ENCODE measurements around the gene ACOX1. TPM values are rescaled to one million over a fixed set of nuclear protein-coding genes. Genes with fewer than 3 reads are reported as not detected.

ACOX1 gene
- total and polyA plus RNA-seq, 4 donors = 33.3 to 293 (median 63.4) TPM

DNA sequence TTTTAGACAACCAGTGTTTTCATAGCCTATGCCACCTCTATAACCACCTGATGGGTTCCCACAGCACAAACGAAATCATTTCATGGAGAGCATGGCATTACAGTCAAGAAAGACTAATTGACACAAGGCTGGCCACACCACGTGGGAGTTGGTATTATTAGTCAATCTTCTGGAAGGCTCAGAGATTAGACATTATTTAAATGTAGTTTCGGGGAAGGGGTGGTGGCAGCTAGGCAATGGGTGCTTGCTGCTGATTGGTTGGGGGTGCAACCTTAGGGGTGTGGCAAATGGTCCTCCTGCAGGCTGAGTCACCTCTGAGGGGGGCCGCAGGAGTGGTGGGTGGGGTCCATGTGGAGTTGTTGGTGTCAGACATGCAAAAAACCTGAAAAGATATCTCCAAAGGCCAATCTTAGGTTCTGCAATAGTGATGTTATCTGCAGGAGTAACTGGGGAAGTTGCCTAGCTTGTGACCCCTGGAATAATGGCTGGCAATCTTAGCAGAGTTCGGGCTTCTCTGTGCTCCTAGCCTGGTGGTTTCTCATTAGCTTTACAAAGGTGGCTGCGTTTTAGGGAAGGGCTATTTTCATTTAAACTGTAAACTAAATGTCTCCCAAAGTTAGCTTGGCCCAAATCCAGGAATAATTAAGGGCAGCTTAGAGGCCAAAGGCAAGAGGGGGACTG, 4.7 kb upstream of the ACOX1 start:
- Histone ChIP-seq H3K27me3 (ENCODE audit: control insufficient read depth in 4 of 4, insufficient read depth in 4 of 4, low read length in 3 of 4) (no peaks in the 10 kb centered on the region), H3K9ac (ENCODE audit: low read depth in 1 of 2, low read length in 2 of 2) (no peak overlapping the region), H3K4me3 (ENCODE audit: low read depth in 1 of 3, low read length in 3 of 3) (no peak overlapping the region), H3K9me3 (ENCODE audit: control insufficient read depth in 4 of 4, low read length in 3 of 4) (no peaks in the 10 kb centered on the region), H3K36me3 (ENCODE audit: control insufficient read depth in 4 of 4, insufficient read depth in 3 of 4, low read depth in 1 of 4, low read length in 3 of 4) (peaks cover 0 to 4% (median 0%) of the 10 kb centered on the region in 4 donors), H3K4me1 (ENCODE audit: control insufficient read depth in 4 of 4, insufficient read depth in 4 of 4, low read length in 3 of 4) (peaks cover 5 to 30% (median 18%) of the 10 kb centered on the region in 4 donors), H3K27ac (ENCODE audit: low read depth in 1 of 2, low read length in 2 of 2) (peak overlapping the region; percentile 58 to 70)
- no peak for DNase-seq (ENCODE audit: low spot score)
- TF ChIP-seq TAF1 (conservative IDR thresholded peaks at IDR 0.05) (no peak), FOXA2 (IDR thresholded peaks at IDR 0.05) (no peak), RXRA (IDR thresholded peaks at IDR 0.05) (peak in 1 of 2 donors; percentile 28), HNF4A (conservative IDR thresholded peaks at IDR 0.05) (peak in 1 of 2 donors; percentile 13), MAX (IDR thresholded peaks at IDR 0.05) (no peak), NR2F2 (IDR thresholded peaks at IDR 0.05) (no peak), RAD21 (IDR thresholded peaks at IDR 0.05) (no peak), JUND (IDR thresholded peaks at IDR 0.05) (peak in 1 of 2 donors; percentile 15), EGR1 (IDR thresholded peaks at IDR 0.05; ENCODE audit: low read depth in 2 of 2) (no peak), ATF3 (IDR thresholded peaks at IDR 0.05) (no peak), YY1 (IDR thresholded peaks at IDR 0.05) (peak; percentile 16), HNF4G (IDR thresholded peaks at IDR 0.05) (no peak), FOXA1 (IDR thresholded peaks at IDR 0.05) (no peak), SP1 (IDR thresholded peaks at IDR 0.05) (peak; percentile 43), GABPA (IDR thresholded peaks at IDR 0.05 in 1 of 2, conservative IDR thresholded peaks at IDR 0.05 in 1 of 2) (no peak)
- TF ChIP-seq, protein P1, sequence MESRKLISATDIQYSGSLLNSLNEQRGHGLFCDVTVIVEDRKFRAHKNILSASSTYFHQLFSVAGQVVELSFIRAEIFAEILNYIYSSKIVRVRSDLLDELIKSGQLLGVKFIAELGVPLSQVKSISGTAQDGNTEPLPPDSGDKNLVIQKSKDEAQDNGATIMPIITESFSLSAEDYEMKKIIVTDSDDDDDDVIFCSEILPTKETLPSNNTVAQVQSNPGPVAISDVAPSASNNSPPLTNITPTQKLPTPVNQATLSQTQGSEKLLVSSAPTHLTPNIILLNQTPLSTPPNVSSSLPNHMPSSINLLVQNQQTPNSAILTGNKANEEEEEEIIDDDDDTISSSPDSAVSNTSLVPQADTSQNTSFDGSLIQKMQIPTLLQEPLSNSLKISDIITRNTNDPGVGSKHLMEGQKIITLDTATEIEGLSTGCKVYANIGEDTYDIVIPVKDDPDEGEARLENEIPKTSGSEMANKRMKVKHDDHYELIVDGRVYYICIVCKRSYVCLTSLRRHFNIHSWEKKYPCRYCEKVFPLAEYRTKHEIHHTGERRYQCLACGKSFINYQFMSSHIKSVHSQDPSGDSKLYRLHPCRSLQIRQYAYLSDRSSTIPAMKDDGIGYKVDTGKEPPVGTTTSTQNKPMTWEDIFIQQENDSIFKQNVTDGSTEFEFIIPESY (IDR thresholded peaks at IDR 0.05) = no peak
- TF ChIP-seq, protein P2, sequence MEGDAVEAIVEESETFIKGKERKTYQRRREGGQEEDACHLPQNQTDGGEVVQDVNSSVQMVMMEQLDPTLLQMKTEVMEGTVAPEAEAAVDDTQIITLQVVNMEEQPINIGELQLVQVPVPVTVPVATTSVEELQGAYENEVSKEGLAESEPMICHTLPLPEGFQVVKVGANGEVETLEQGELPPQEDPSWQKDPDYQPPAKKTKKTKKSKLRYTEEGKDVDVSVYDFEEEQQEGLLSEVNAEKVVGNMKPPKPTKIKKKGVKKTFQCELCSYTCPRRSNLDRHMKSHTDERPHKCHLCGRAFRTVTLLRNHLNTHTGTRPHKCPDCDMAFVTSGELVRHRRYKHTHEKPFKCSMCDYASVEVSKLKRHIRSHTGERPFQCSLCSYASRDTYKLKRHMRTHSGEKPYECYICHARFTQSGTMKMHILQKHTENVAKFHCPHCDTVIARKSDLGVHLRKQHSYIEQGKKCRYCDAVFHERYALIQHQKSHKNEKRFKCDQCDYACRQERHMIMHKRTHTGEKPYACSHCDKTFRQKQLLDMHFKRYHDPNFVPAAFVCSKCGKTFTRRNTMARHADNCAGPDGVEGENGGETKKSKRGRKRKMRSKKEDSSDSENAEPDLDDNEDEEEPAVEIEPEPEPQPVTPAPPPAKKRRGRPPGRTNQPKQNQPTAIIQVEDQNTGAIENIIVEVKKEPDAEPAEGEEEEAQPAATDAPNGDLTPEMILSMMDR (IDR thresholded peaks at IDR 0.05; ENCODE audit: low read depth, low read length, missing input control) = no peak
- TF ChIP-seq, protein P3, sequence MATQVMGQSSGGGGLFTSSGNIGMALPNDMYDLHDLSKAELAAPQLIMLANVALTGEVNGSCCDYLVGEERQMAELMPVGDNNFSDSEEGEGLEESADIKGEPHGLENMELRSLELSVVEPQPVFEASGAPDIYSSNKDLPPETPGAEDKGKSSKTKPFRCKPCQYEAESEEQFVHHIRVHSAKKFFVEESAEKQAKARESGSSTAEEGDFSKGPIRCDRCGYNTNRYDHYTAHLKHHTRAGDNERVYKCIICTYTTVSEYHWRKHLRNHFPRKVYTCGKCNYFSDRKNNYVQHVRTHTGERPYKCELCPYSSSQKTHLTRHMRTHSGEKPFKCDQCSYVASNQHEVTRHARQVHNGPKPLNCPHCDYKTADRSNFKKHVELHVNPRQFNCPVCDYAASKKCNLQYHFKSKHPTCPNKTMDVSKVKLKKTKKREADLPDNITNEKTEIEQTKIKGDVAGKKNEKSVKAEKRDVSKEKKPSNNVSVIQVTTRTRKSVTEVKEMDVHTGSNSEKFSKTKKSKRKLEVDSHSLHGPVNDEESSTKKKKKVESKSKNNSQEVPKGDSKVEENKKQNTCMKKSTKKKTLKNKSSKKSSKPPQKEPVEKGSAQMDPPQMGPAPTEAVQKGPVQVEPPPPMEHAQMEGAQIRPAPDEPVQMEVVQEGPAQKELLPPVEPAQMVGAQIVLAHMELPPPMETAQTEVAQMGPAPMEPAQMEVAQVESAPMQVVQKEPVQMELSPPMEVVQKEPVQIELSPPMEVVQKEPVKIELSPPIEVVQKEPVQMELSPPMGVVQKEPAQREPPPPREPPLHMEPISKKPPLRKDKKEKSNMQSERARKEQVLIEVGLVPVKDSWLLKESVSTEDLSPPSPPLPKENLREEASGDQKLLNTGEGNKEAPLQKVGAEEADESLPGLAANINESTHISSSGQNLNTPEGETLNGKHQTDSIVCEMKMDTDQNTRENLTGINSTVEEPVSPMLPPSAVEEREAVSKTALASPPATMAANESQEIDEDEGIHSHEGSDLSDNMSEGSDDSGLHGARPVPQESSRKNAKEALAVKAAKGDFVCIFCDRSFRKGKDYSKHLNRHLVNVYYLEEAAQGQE (IDR thresholded peaks at IDR 0.05) = no peak
- 58% methylated on average over 6 of the region's 6 CpGs for WGBS
